GM12865 (cell line): Measurements from ENCODE around the gene MALT1.

Source experiments
- DNase-seq: peaks from one replicate; pipeline ENCODE4 v3.0.0; 2010; ENCODE audit warnings: low read depth
- H3K4me3 ChIP-seq: 2 replicates; pipeline ENCODE4 v1.5.1; 2011; ENCODE audit warnings: mild to moderate bottlenecking, low read depth, low read length, control low read depth
- TF ChIP-seq, protein P1 (sequence below): IDR thresholded peaks from 2 replicates; pipeline ENCODE4 v1.5.1; 2011; ENCODE audit warnings: low read length, control low read depth, low read depth, inconsistent platforms; ENCODE audit not compliant: insufficient read depth; ENCODE audit errors: missing control alignments

Gene MALT1

GRCh38 chr18:58788470-58788869 lies 117.2 kb downstream of the MALT1 start:
- H3K4me3 ChIP-seq = no peak overlapping the region
- TF ChIP-seq, protein P1, sequence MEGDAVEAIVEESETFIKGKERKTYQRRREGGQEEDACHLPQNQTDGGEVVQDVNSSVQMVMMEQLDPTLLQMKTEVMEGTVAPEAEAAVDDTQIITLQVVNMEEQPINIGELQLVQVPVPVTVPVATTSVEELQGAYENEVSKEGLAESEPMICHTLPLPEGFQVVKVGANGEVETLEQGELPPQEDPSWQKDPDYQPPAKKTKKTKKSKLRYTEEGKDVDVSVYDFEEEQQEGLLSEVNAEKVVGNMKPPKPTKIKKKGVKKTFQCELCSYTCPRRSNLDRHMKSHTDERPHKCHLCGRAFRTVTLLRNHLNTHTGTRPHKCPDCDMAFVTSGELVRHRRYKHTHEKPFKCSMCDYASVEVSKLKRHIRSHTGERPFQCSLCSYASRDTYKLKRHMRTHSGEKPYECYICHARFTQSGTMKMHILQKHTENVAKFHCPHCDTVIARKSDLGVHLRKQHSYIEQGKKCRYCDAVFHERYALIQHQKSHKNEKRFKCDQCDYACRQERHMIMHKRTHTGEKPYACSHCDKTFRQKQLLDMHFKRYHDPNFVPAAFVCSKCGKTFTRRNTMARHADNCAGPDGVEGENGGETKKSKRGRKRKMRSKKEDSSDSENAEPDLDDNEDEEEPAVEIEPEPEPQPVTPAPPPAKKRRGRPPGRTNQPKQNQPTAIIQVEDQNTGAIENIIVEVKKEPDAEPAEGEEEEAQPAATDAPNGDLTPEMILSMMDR = no peak
- DNase-seq = no peak

- TF ChIP-seq, protein P1 = no peak
- DNase-seq = no peak
- H3K4me3 ChIP-seq = no peak overlapping the region
Measured at GRCh38 chr18:58788971-58789875, 118.0 kb downstream of the MALT1 start.

DNA sequence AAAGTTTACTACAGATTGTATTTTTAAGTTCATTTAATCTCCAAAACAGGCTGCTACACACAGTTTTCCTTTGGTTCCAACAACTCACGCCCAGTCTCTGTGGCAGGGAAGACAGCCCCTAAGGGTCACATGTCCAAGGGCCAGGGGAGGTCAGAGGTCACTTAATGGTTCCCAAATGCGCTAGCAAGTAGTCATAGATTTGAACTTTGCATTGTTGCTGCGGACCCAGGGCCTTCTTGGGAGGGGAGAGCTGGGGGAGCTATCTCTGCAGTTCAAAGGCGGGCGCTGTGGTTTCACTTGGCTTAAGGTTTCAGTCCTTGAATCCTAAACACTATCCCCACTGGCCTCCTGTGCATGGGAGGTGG lies 118.6 kb downstream of the MALT1 start:
- TF ChIP-seq, protein P1 = no peak
- DNase-seq = no peak

GRCh38 chr18:58792086-58792485 lies 120.8 kb downstream of the MALT1 start:
- TF ChIP-seq, protein P1 = no peak
- H3K4me3 ChIP-seq = no peak overlapping the region
- DNase-seq = peak; percentile 58

More for the DNA sequence above, 118.6 kb downstream of the MALT1 start:
- no peak overlapping the region for H3K4me3 ChIP-seq

DNA sequence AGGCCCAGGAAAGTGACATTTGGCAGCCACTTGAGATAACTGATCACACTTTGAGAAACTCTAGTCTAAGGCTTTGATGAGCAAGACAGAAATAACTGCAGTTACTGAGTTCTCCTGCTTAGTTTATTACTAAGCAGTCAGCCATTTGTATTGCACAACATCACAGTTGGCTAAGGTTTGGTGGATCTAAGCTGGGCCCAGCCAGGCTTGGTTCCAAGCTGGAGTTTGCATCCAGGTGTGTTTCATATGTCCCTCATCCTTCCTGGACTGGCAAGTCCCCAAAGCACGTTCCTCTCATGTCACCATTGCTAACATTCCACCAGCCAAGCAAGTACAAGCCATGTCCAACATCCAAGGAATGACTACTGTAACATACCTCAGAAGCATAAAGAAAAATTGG lies 122.1 kb downstream of the MALT1 start:
- TF ChIP-seq, protein P1 = no peak
- no peak overlapping the region for H3K4me3 ChIP-seq
- no peak for DNase-seq

- TF ChIP-seq, protein P1 = no peak
- H3K4me3 ChIP-seq = no peak overlapping the region
- DNase-seq = no peak
Measured at GRCh38 chr18:58796220-58796619, 125.0 kb downstream of the MALT1 start.

DNA sequence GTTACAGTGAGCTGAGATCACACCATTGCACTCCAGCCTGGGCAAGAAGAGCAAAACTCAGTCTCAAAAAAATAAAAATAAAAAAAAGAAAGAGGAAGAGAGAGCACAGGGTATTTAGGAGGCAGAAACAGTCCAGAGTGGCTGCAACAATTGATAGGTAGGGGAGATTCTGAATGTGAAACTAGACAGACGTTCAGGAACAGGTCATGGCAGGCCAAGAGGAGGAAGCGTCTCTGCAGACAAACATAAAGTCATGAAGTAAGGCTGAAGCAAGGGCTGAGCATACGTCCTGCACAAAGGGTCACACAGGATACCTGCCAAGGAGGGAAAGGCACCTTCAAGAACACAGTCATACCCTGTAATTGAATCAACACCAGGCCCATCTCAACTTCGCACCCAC lies 129.3 kb downstream of the MALT1 start:
- TF ChIP-seq, protein P1 = no peak
- H3K4me3 ChIP-seq = no peak overlapping the region
- DNase-seq = peak; percentile 65
